Measurements from ENCODE around the gene ZC3H14.

DNA sequence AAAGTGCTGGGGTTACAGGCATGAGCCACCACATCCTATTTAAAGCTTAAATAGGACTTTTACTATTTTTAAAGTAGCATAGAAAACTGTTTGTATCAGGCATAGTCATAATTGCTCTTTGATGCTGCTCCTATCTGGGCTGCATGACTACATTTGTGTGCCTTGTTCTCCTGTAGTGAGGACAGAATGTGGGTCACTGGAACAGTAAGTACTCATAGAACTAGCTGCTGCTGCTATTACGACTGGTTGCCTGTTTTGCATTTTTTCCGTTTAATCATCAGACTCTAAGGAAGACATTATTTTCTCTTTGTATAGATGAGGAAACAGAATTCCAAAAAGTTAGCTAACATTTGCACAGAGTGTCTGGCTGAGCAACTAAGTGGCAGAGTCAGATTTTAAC, 42.8 kb downstream of the ZC3H14 start:
- TF ChIP-seq CTCF (IDR thresholded peaks at IDR 0.05 in 4 of 5, conservative IDR thresholded peaks at IDR 0.05 in 1 of 5) (no peak), POLR2A (IDR thresholded peaks at IDR 0.05) (no peak)
